Smooth muscle cell (in vitro differentiated cells): ENCODE results near the gene EPS8L3. TPM values are rescaled to one million over a fixed set of nuclear protein-coding genes. Genes with fewer than 3 reads are reported as not detected.

Experiments used
- DNase-seq: peaks from one replicate; lab custom pipeline; 2025; ENCODE audit not compliant: unreplicated experiment; lab: John Stamatoyannopoulos, UW
- H2AFZ ChIP-seq: fragments of 200-600 bp; sonication (generic); 2 replicates; pipeline ENCODE4 v1.6.0; 2016; ENCODE audit warnings: antibody characterized with exemption, low read depth, mild to moderate bottlenecking
- H3F3A ChIP-seq: fragments of 200-600 bp; sonication (generic); 2 replicates; pipeline ENCODE4 v1.6.0; 2017; ENCODE audit warnings: antibody characterized with exemption, low read depth
- H3K27ac ChIP-seq: fragments of 200-600 bp; sonication (generic); 2 replicates; pipeline ENCODE4 v1.5.1; 2016; ENCODE audit warnings: low read depth, mild to moderate bottlenecking
- H3K27me3 ChIP-seq: fragments of 200-600 bp; sonication (generic); 2 replicates; pipeline ENCODE4 v1.6.1; 2016; ENCODE audit warnings: low read depth, mild to moderate bottlenecking
- H3K36me3 ChIP-seq: fragments of 200-600 bp; sonication (generic); 2 replicates; pipeline ENCODE4 v1.5.1; 2016; ENCODE audit warnings: low read depth
- H3K4me1 ChIP-seq: fragments of 200-600 bp; sonication (generic); 2 replicates; pipeline ENCODE4 v1.5.1; 2016; ENCODE audit warnings: low read depth
- H3K4me2 ChIP-seq: fragments of 200-600 bp; sonication (generic); 2 replicates; pipeline ENCODE4 v1.6.0; 2016; ENCODE audit warnings: mild to moderate bottlenecking
- H3K4me3 ChIP-seq: fragments of 200-600 bp; sonication (generic); 2 replicates; pipeline ENCODE4 v1.5.1; 2016; ENCODE audit warnings: mild to moderate bottlenecking
- H3K79me2 ChIP-seq: fragments of 200-600 bp; sonication (generic); 2 replicates; pipeline ENCODE4 v1.6.0; 2016; ENCODE audit warnings: low read depth, mild to moderate bottlenecking
- H3K9ac ChIP-seq: fragments of 200-600 bp; sonication (generic); 2 replicates; pipeline ENCODE4 v1.6.0; 2016; ENCODE audit warnings: low read depth
- H3K9me3 ChIP-seq: fragments of 200-600 bp; sonication (generic); replicated peaks from 2 replicates; pipeline ENCODE4 v1.5.1; 2016; ENCODE audit warnings: low read depth
- H4K20me1 ChIP-seq: fragments of 200-600 bp; sonication (generic); 2 replicates; pipeline ENCODE4 v1.6.0; 2016; ENCODE audit warnings: low read depth
- CTCF ChIP-seq: fragments of 200-600 bp; sonication (generic); IDR thresholded peaks from 2 replicates; pipeline ENCODE4 v1.5.1; 2017; ENCODE audit warnings: borderline replicate concordance, mild to moderate bottlenecking, antibody characterized with exemption; ENCODE audit not compliant: insufficient read depth, poor library complexity, severe bottlenecking
- WGBS: methylation state at CpG from one replicate; pipeline ENCODE4 v1.1.7; 2016; ENCODE audit warnings: low lambda C conversion rate; 5-methylcytosine and 5-hydroxymethylcytosine counted together
- polyA plus RNA-seq: library from polyadenylated mRNA; unstranded; fragments of >200 nt; fragmentation: Nextera tagmentation; extraction: Ambion mirVana; gene quantifications from 2 replicates; pipeline ENCODE4 v1.2.1, GENCODE V29; 2016
- total RNA-seq: library from RNA; depleted of rRNA; stranded (reverse); fragments of >200 nt; gene quantifications from 2 replicates; pipeline ENCODE4 v1.2.3, GENCODE V29; 2014

The EPS8L3 gene
- total RNA-seq (not detected in 2 replicates), polyA plus RNA-seq (not detected in 2 replicates)

GRCh38 chr1:109763646-109764415 is at the start of gene EPS8L3:
EPS8L3 (minus strand) TSS chr1:109763923; CDS start chr1:109761749, 2,174 bp downstream.
- WGBS, result 93% methylated on average over 11 of the region's 11 CpGs

GRCh38 chr1:109812691-109813393 is 49.1 kb upstream of the EPS8L3 start:
- Histone ChIP-seq H3F3A (peaks cover 4% of the 10 kb centered on the region), H3K79me2 (no peaks in the 10 kb centered on the region), H3K4me1 (no peaks in the 10 kb centered on the region), H3K27ac (no peak overlapping the region), H2AFZ (no peak overlapping the region), H3K27me3 (no peaks in the 10 kb centered on the region), H4K20me1 (no peaks in the 10 kb centered on the region), H3K4me2 (no peak overlapping the region), H3K4me3 (no peak overlapping the region), H3K9ac (no peak overlapping the region), H3K36me3 (no peaks in the 10 kb centered on the region), H3K9me3 (no peaks in the 10 kb centered on the region)
- no peak for TF ChIP-seq CTCF
- 93% methylated on average over 1 of the region's 1 CpG for WGBS
- DNase-seq, result no peak

More at GRCh38 chr1:109763646-109764415, at the start of gene EPS8L3:
- no peak within 1 kb of the TSS for H3K4me2 ChIP-seq
- H3K9me3 ChIP-seq, result no peaks in the 10 kb centered on the region
- DNase-seq, result no peak
- peak within 1 kb of the TSS; percentile 22 for H3K4me3 ChIP-seq
- H3K79me2 ChIP-seq, result no peaks in the 10 kb centered on the region
- no peaks in the 10 kb centered on the region for H3K27me3 ChIP-seq
- H3F3A ChIP-seq, result no peaks in the 10 kb centered on the region
- no peak within 1 kb of the TSS for H3K27ac ChIP-seq
- no peaks in the 10 kb centered on the region for H3K36me3 ChIP-seq
- no peaks in the 10 kb centered on the region for H4K20me1 ChIP-seq
- no peak within 1 kb of the TSS for H3K9ac ChIP-seq
- no peak for TF ChIP-seq CTCF
- no peak within 1 kb of the TSS for H2AFZ ChIP-seq
- H3K4me1 ChIP-seq, result no peaks in the 10 kb centered on the region

- no peak for DNase-seq
- Histone ChIP-seq H3K4me3 (no peak overlapping the region), H3F3A (peaks cover 4% of the 10 kb centered on the region), H3K36me3 (no peaks in the 10 kb centered on the region), H3K4me2 (no peak overlapping the region), H4K20me1 (no peaks in the 10 kb centered on the region), H2AFZ (no peak overlapping the region), H3K27ac (no peak overlapping the region), H3K9me3 (no peaks in the 10 kb centered on the region), H3K27me3 (no peaks in the 10 kb centered on the region), H3K4me1 (no peaks in the 10 kb centered on the region), H3K9ac (no peak overlapping the region), H3K79me2 (no peaks in the 10 kb centered on the region)
- 97% methylated on average over 6 of the region's 6 CpGs for WGBS
- no peak for TF ChIP-seq CTCF
Observed at GRCh38 chr1:109808703-109809102, 45.0 kb upstream of the EPS8L3 start.
